Naive thymus-derived CD4-positive, alpha-beta T cell (primary cell): ENCODE data around the gene UBR3. TPM values are rescaled to one million over a fixed set of nuclear protein-coding genes. Genes with fewer than 3 reads are reported as not detected.
"Not testable (repeated sequence)": the region's sequence is repeated elsewhere in the genome, so short reads cannot be mapped to it uniquely, and the experiment has no call there.

Source experiments
- ATAC-seq: fragments of 150-1000 bp; cut with Tn5 transposase; 2 replicates; pipeline ENCODE4 v1.10.0; 2021; ENCODE audit warnings: mild to moderate bottlenecking, moderate library complexity
- CTCF ChIA-PET: fragments of 350-600 bp; sonication (Branson Sonifier 250); formaldehyde crosslinking; loops from one replicate; lab custom pipeline; 2021; ENCODE audit warnings: antibody characterized with exemption; lab: Charles Lee
- POLR2A ChIA-PET: fragments of 350-600 bp; sonication (Branson Sonifier 250); formaldehyde crosslinking; loops from one replicate; lab custom pipeline; 2021; ENCODE audit warnings: antibody characterized with exemption, inconsistent platforms; lab: Charles Lee
- DNase-seq, 9 donors: peaks; one replicate each; pipeline versions ENCODE4 v3.0.0 to v3.0.0-alpha.2; 2020 to 2022; ENCODE audit warnings: mixed read lengths in 1 of 9
- H3K27ac ChIP-seq: one replicate; pipeline ENCODE4 v1.7.0; 2013; ENCODE audit warnings: mild to moderate bottlenecking, low read depth, low read length, moderate library complexity
- H3K27me3 ChIP-seq, 2 donors: one replicate each; pipeline ENCODE4 v1.7.0; 2013; ENCODE audit warnings: low read length in 2 of 2, mild to moderate bottlenecking in 2 of 2, moderate library complexity in 2 of 2; ENCODE audit not compliant: control insufficient read depth in 2 of 2, insufficient read depth in 2 of 2
- H3K36me3 ChIP-seq, 3 experiments: 1 replicate in 2 of 3; 2 replicates in 1 of 3; pipeline ENCODE4 v1.7.0; 2013; ENCODE audit warnings: low read length in 3 of 3, mild to moderate bottlenecking in 3 of 3, moderate library complexity in 1 of 3; ENCODE audit not compliant: insufficient read depth in 3 of 3, control insufficient read depth in 2 of 3
- H3K4me1 ChIP-seq, 2 donors: one replicate each; pipeline ENCODE4 v1.7.0; 2013; ENCODE audit warnings: low read length in 2 of 2, mild to moderate bottlenecking in 2 of 2, moderate library complexity in 1 of 2; ENCODE audit not compliant: control insufficient read depth in 2 of 2, insufficient read depth in 2 of 2
- H3K4me3 ChIP-seq: 2 replicates; pipeline ENCODE4 v1.7.0; 2013; ENCODE audit warnings: mild to moderate bottlenecking, low read length
- H3K9me3 ChIP-seq, 3 experiments: 1 replicate in 2 of 3; 2 replicates in 1 of 3; pipeline ENCODE4 v1.7.0; 2013; ENCODE audit warnings: low read length in 3 of 3; ENCODE audit not compliant: control insufficient read depth in 2 of 3
- H3K27ac Mint-ChIP-seq, 9 donors: one replicate each; pipeline ENCODE4 v1.8.0; 2020 to 2022; ENCODE audit warnings: mixed read lengths in 9 of 9, mild to moderate bottlenecking in 8 of 9, moderate library complexity in 5 of 9, inconsistent platforms in 2 of 9
- H3K27me3 Mint-ChIP-seq, 5 donors: one replicate each; pipeline ENCODE4 v1.8.0; 2021 to 2022; ENCODE audit warnings: mixed read lengths in 5 of 5, mild to moderate bottlenecking in 1 of 5
- H3K36me3 Mint-ChIP-seq, 5 donors: one replicate each; pipeline ENCODE4 v1.8.0; 2020 to 2022; ENCODE audit warnings: mixed read lengths in 5 of 5, mild to moderate bottlenecking in 3 of 5, inconsistent platforms in 1 of 5
- H3K4me1 Mint-ChIP-seq, 7 donors: one replicate each; pipeline ENCODE4 v1.8.0; 2020 to 2022; ENCODE audit warnings: mixed read lengths in 7 of 7, mild to moderate bottlenecking in 3 of 7, inconsistent platforms in 1 of 7
- H3K4me3 Mint-ChIP-seq, 10 donors: one replicate each; pipeline ENCODE4 v1.8.0; 2020 to 2022; ENCODE audit warnings: mild to moderate bottlenecking in 10 of 10, mixed read lengths in 10 of 10, moderate library complexity in 6 of 10, inconsistent platforms in 2 of 10
- H3K9me3 Mint-ChIP-seq, 11 donors: one replicate each; pipeline ENCODE4 v1.8.0; 2020 to 2022; ENCODE audit warnings: mixed read lengths in 11 of 11, mild to moderate bottlenecking in 4 of 11, inconsistent platforms in 1 of 11, moderate library complexity in 1 of 11
- intact Hi-C, 2 donors: fragments of 100-400 bp; cut with micrococcal nuclease; formaldehyde crosslinking; loops; one replicate each; pipeline ENCODE4 v1.15.1; 2023
- polyA plus RNA-seq, 2 donors: library from polyadenylated mRNA; unstranded; fragments of 300-500 nt; fragmentation: Illumina TruSeq; gene quantifications; one replicate each; pipeline ENCODE4 v1.2.3, GENCODE V29; 2021
- total RNA-seq, 6 experiments: library from RNA in 5 of 6; stranded (reverse) in 5 of 6; gene quantifications; 1 replicate in 5 of 6; 2 replicates in 1 of 6; pipeline ENCODE4 v1.2.3 and lab custom pipeline; 2021 to 2026

The UBR3 gene
- total and polyA plus RNA-seq, 7 experiments from 2014 or later = 7.7 to 48.2 (median 39.0) TPM

DNA sequence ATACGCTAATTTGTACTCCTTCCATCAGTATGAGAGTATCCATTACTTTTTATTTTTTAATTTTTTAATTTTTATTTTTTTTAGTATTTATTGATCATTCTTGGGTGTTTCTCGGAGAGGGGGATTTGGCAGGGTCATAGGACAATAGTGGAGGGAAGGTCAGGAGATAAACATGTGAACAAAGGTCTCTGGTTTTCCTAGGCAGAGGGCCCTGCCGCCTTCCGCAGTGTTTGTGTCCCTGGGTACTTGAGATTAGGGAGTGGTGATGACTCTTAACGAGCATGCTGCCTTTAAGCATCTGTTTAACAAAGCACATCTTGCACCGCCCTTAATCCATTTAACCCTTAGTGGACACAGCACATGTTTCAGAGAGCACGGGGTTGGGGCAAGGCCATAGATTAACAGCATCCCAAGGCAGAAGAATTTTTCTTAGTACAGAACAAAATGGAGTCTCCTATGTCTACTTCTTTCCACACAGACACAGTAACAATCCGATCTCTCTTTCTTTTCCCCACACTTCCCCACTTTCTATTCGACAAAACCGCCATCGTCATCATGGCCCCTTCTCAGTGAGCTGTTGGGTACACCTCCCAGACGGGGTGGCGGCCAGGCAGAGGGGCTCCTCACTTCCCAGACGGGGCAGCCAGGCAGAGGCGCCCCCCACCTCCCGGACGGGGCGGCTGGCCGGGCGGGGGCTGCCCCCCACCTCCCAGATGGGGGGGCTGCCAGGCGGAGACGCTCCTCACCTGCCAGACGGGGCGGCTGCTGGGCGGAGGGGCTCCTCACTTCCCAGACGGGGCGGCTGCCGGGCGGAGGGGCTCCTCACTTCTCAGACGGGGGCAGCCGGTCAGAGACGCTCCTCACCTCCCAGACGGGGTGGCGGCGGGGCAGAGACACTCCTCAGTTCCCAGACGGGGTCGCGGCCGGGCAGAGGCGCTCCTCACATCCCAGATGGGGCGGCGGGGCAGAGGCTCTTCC, 28.3 kb downstream of the UBR3 start:
- H3K9me3 Mint-ChIP-seq, H3K4me3 Mint-ChIP-seq, intact Hi-C loops, H3K36me3 ChIP-seq, H3K27me3 Mint-ChIP-seq, H3K4me1 ChIP-seq, H3K27ac ChIP-seq, H3K4me3 ChIP-seq, POLR2A ChIA-PET, H3K9me3 ChIP-seq, DNase-seq, CTCF ChIA-PET, H3K27me3 ChIP-seq, ATAC-seq: not testable (repeated sequence)
- H3K4me1 Mint-ChIP-seq = peaks cover 4 to 40% (median 29%) of the 10 kb centered on the region in 7 donors
- peak overlapping the region in 1 of 9 donors; percentile 10 for H3K27ac Mint-ChIP-seq
- peaks cover 3 to 32% (median 28%) of the 10 kb centered on the region in 5 donors for H3K36me3 Mint-ChIP-seq

DNA sequence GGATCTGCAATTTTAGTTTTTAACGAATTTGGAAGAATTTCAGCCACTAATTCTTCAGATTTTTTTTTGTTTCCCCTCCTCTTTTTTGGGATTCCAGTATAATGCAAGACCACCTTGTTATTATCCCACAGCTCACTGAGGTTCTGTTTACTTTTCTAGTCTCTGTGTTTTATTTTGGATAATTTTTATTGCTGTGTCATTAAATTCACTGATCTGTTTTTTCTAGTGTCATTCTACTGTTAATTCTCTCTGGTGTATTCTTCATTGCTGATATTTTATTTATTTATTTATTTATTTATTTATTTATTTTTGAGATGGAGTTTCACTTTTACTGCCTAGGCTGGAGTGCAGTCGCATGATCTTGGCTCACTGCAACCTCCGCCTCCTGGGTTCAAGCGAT, 32.2 kb downstream of the UBR3 start:
- intact Hi-C loops = no loop called here
- H3K27ac Mint-ChIP-seq = no peak overlapping the region
- POLR2A ChIA-PET = no interaction called here

DNA sequence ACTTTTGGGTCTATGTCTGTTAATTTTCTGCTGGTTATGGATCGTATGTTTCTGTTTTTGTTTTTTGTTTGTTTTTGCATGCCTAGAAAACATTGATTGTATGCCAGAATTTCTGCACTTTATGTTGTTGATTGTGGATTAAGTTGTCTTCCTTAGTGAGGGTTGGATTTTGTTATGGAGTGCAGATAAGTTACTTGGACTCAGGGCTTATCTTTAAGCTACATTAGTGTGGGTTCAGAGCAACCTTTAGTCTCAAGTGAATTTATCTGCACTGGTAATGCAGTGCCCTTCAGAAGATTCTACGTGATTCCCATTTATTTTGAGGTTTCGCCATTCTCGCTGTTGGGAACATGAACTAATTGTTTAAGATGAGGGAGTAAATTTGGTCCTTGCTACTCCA, 32.9 kb downstream of the UBR3 start:
- CTCF ChIA-PET = no interaction called here
- no peak for DNase-seq
- H3K9me3 ChIP-seq = no peaks in the 10 kb centered on the region
- H3K9me3 Mint-ChIP-seq = peaks cover 0 to 4% (median 0%) of the 10 kb centered on the region in 11 donors
- H3K36me3 ChIP-seq = no peaks in the 10 kb centered on the region
- intact Hi-C loops = no loop called here
- no peaks in the 10 kb centered on the region for H3K27me3 ChIP-seq
- POLR2A ChIA-PET = interaction anchor here (0.7 kb wide), 1 partner anchor 1762 kb away, joined by 5 read pairs; no protein-coding TSS in a partner anchor
- H3K4me3 ChIP-seq = no peak overlapping the region
- no peak overlapping the region for H3K4me3 Mint-ChIP-seq
- ATAC-seq = no peak
- H3K27ac ChIP-seq = no peak overlapping the region
- H3K4me1 ChIP-seq = no peaks in the 10 kb centered on the region
- peaks cover 0 to 24% (median 18%) of the 10 kb centered on the region in 5 donors for H3K36me3 Mint-ChIP-seq
- H3K27ac Mint-ChIP-seq = peak overlapping the region in 2 of 9 donors; percentile 10 to 14
- peaks cover 0 to 50% (median 40%) of the 10 kb centered on the region in 7 donors for H3K4me1 Mint-ChIP-seq
- H3K27me3 Mint-ChIP-seq = no peaks in the 10 kb centered on the region

More for the DNA sequence above, 32.2 kb downstream of the UBR3 start:
- Mint-ChIP-seq H3K36me3 (peaks cover 0 to 24% (median 18%) of the 10 kb centered on the region in 5 donors), H3K4me1 (peaks cover 0 to 48% (median 39%) of the 10 kb centered on the region in 7 donors), H3K4me3 (no peak overlapping the region), H3K9me3 (peaks cover 0 to 6% (median 0%) of the 10 kb centered on the region in 11 donors), H3K27me3 (no peaks in the 10 kb centered on the region)
- H3K4me3 ChIP-seq = no peak overlapping the region
- DNase-seq (no peak), ATAC-seq (no peak)
- H3K27ac ChIP-seq = no peak overlapping the region
- no peaks in the 10 kb centered on the region for H3K9me3 ChIP-seq
- no peaks in the 10 kb centered on the region for H3K4me1 ChIP-seq
- H3K27me3 ChIP-seq = no peaks in the 10 kb centered on the region
- CTCF ChIA-PET = interaction anchor here (0.6 kb wide), 1 partner anchor 511 kb away, joined by 3 read pairs; no protein-coding TSS in a partner anchor
- no peaks in the 10 kb centered on the region for H3K36me3 ChIP-seq

DNA sequence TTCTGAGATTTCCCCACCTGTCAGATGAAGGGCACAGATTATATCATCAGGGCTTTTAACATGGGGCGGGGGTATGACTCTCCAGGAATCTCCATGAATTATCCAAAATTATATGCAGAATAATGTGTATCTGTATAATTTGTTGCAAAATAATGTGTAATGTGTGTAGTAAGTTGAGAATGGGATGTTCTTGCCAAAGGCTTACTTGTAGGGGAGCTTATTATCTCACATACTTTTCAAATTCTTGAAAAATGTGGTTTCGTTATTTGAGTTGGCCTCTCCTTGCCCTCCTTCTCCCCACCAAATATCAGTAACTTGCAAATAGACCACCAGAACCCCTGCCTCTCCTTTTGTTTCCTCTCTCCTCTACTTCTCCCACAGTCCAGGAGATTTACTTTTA, 35.6 kb downstream of the UBR3 start:
- Histone ChIP-seq H3K27ac (no peak overlapping the region), H3K4me1 (no peaks in the 10 kb centered on the region), H3K36me3 (no peaks in the 10 kb centered on the region), H3K4me3 (no peak overlapping the region), H3K27me3 (no peaks in the 10 kb centered on the region), H3K9me3 (no peaks in the 10 kb centered on the region)
- Mint-ChIP-seq H3K9me3 (no peaks in the 10 kb centered on the region), H3K4me1 (peaks cover 3 to 70% (median 50%) of the 10 kb centered on the region in 7 donors), H3K27ac (no peak overlapping the region), H3K27me3 (no peaks in the 10 kb centered on the region), H3K4me3 (no peak overlapping the region), H3K36me3 (peaks cover 0 to 25% (median 17%) of the 10 kb centered on the region in 5 donors)
- intact Hi-C loops = no loop called here
- ChIA-PET POLR2A (no interaction called here), CTCF (no interaction called here)
- ATAC-seq = no peak
- no peak for DNase-seq

DNA sequence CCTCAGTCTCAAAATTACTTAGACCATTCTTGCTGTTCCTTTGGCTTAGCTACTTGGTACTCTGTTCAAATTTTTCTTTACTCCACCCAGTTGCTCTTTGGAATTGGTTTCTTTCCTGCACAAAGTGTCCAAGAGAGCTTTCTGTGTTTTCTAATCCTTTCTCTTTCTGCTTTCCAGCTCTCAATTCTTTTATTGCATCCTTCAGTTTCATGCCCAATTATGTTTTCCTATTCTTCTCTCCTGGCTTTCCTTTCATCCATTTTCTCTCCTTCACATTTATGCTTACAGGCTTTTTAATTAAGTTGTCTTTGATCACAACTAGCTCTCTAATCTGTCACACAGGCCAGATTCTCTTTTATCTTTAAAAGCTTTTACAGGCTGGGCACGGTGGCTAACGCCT, 38.2 kb downstream of the UBR3 start:
- ChIA-PET POLR2A (interaction anchor here (0.7 kb wide), 1 partner anchor 44 kb away, joined by 3 read pairs; no protein-coding TSS in a partner anchor), CTCF (no interaction called here)
- intact Hi-C loops = no loop called here
- Histone ChIP-seq H3K36me3 (no peaks in the 10 kb centered on the region), H3K4me3 (no peak overlapping the region), H3K27me3 (no peaks in the 10 kb centered on the region), H3K27ac (no peak overlapping the region), H3K4me1 (no peaks in the 10 kb centered on the region), H3K9me3 (no peaks in the 10 kb centered on the region)
- H3K27ac Mint-ChIP-seq = peak overlapping the region in 2 of 9 donors; percentile 30 to 51
- H3K4me1 Mint-ChIP-seq = peaks cover 3 to 74% (median 56%) of the 10 kb centered on the region in 7 donors
- H3K9me3 Mint-ChIP-seq = no peaks in the 10 kb centered on the region
- peaks cover 0 to 18% (median 10%) of the 10 kb centered on the region in 5 donors for H3K36me3 Mint-ChIP-seq
- no peak for ATAC-seq
- no peaks in the 10 kb centered on the region for H3K27me3 Mint-ChIP-seq
- DNase-seq = no peak
- H3K4me3 Mint-ChIP-seq = peak overlapping the region in 1 of 10 donors; percentile 23

DNA sequence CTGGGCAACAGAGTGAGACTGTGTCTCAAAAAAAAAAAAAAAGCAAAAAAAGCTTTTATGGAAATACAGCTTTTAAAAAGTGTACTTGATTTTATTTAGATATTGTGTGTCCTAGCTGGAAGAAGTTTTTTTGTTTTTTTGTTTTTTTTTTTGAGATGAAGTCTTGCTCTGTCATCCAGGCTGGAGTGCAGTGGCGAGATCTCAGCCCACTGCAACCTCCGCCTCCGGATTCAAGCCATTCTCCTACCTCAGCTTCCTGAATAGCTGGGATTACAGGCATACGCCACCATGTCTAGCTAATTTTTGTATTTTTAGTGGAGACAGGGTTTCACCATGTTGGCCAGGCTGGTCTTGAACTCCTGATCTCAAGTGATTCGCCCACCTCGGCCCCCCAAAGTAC, 39.0 kb downstream of the UBR3 start:
- intact Hi-C loops, DNase-seq, H3K4me3 Mint-ChIP-seq, H3K9me3 Mint-ChIP-seq, H3K27me3 Mint-ChIP-seq, ATAC-seq, H3K4me3 ChIP-seq, H3K36me3 ChIP-seq, H3K27me3 ChIP-seq, H3K27ac Mint-ChIP-seq, H3K27ac ChIP-seq, H3K9me3 ChIP-seq, CTCF ChIA-PET, H3K4me1 ChIP-seq: not testable (repeated sequence)
- Mint-ChIP-seq H3K36me3 (peaks cover 0 to 14% (median 8%) of the 10 kb centered on the region in 5 donors), H3K4me1 (peaks cover 3 to 72% (median 56%) of the 10 kb centered on the region in 7 donors)
- POLR2A ChIA-PET = interaction anchor here (0.7 kb wide), 1 partner anchor 43 kb away, joined by 3 read pairs; no protein-coding TSS in a partner anchor
